Heart left ventricle (tissue), 16 donors: ENCODE data around the gene FEZ2. TPM values are rescaled to one million over a fixed set of nuclear protein-coding genes. Genes with fewer than 3 reads are reported as not detected.
A peak's percentile ranks its signal among the peaks of the same experiment; 100 is the strongest.

Source experiments
- ATAC-seq, 4 donors: fragments of 200-7000 bp; cut with Tn5 transposase; one replicate each; pipeline ENCODE4 v1.9.1; 2020 to 2022; ENCODE audit warnings: moderate library complexity in 4 of 4, mild to moderate bottlenecking in 3 of 4, moderate number of reproducible peaks in 1 of 4
- DNase-seq, 5 donors: peaks; one replicate each; pipeline ENCODE4 v3.0.0-alpha.2; 2020
- H3K27ac ChIP-seq, 12 donors: fragments of 200-600 bp; sonication (generic) in 4 of 12; one replicate each; pipeline versions ENCODE4 v1.5.0 to v1.8.0; 2016 to 2022; ENCODE audit warnings: mild to moderate bottlenecking in 2 of 12
- H3K27me3 ChIP-seq, 9 donors: fragments of 200-600 bp; sonication (generic) in 2 of 9; one replicate each; pipeline versions ENCODE4 v1.5.1 to v1.8.0; 2016 to 2022; ENCODE audit warnings: mild to moderate bottlenecking in 3 of 9
- H3K36me3 ChIP-seq, 9 donors: fragments of 200-600 bp; sonication (generic) in 2 of 9; one replicate each; pipeline versions ENCODE4 v1.5.0 to v1.8.0; 2018 to 2022; ENCODE audit warnings: mild to moderate bottlenecking in 2 of 9
- H3K4me1 ChIP-seq, 12 donors: fragments of 200-600 bp; sonication (generic) in 4 of 12; one replicate each; pipeline versions ENCODE4 v1.5.0 to v1.8.0; 2016 to 2022; ENCODE audit warnings: mild to moderate bottlenecking in 3 of 12
- H3K4me3 ChIP-seq, 12 donors: fragments of 200-600 bp; sonication (generic) in 4 of 12; one replicate each; pipeline versions ENCODE4 v1.5.0 to v1.8.0; 2017 to 2022; ENCODE audit warnings: mild to moderate bottlenecking in 9 of 12, moderate library complexity in 4 of 12
- H3K9me3 ChIP-seq, 12 donors: fragments of 200-600 bp; sonication (generic) in 4 of 12; one replicate each; pipeline versions ENCODE4 v1.5.0 to v1.8.0; 2016 to 2022; ENCODE audit warnings: mild to moderate bottlenecking in 1 of 12
- POLR2A ChIP-seq, 2 donors: fragments of 450-650 bp; IDR thresholded peaks; one replicate each; pipeline ENCODE4 v1.6.1; 2017; ENCODE audit warnings: antibody characterized with exemption in 2 of 2, mild to moderate bottlenecking in 2 of 2, moderate library complexity in 2 of 2
- WGBS, 4 donors: extraction: QIAGEN DNeasy Blood & Tissue Kit in 2 of 4; methylation state at CpG; one replicate each; pipeline versions ENCODE4 v1.1.5 to v1.1.7; 2013 to 2018; 5-methylcytosine and 5-hydroxymethylcytosine counted together
- intact Hi-C, 10 donors: fragments of 100-400 bp; cut with DNase I; formaldehyde crosslinking; loops; one replicate each; pipeline versions ENCODE4 v1.11.1 to v1.14.2; 2022
- long read RNA-seq, 3 donors: library from polyadenylated mRNA; unstranded; transcript quantifications; one replicate each; pipeline ENCODE4 v2.0.0, GENCODE V29; 2020 to 2021
- polyA plus RNA-seq, 2 donors: library from polyadenylated mRNA; stranded (reverse); fragments of 200-250 nt; gene quantifications; one replicate each; pipeline ENCODE4 v1.2.3, GENCODE V29; 2013
- total RNA-seq, 9 donors: library from RNA; depleted of rRNA in 2 of 9; stranded (reverse); fragments of >200 nt in 2 of 9; fragmentation: NEBNext Ultra II Directional in 3 of 9; extraction: Animal tissue kit (Norgen Biotek cat#: 25700) in 3 of 9; gene quantifications; one replicate each; pipeline versions ENCODE4 v1.1.0 to v1.2.4, GENCODE V29; 2016 to 2023
- TF ChIP-seq, protein P1 (sequence below), 12 donors: fragments of 200-600 bp; sonication (generic) in 4 of 12; IDR thresholded peaks; one replicate each; pipeline versions ENCODE4 v1.5.0 to v1.8.0; 2018 to 2022; ENCODE audit warnings: antibody characterized with exemption in 12 of 12, mild to moderate bottlenecking in 5 of 12
- donor health status: ischemic (EF 13 %, LVEDD 7.1; RV severe dilation, severe dysfunction).
- donor health status: healthy with polysubstance abuse.
- donor health status: DM: no; HTN: yes; CAD: no.
- donor health status: DM: no; HTN: no; CAD: no.
- donor health status: ischemic (EF 25% LVEDD 6.9; RV normal size, moderate dysfunction).
- donor health status: ischemic (EF 25% LVEDD 5.7; RV mildly dilated, moderate dysfunction).
- donor health status: healthy.
- donor health status: DM: yes; HTN: yes; CAD: no.
- donor health status: ischemic (EF 35%, LVEDD 5.7; RV mildly dilated, moderate dysfunction).
- donor health status: nonischemic (EF 11% LVEDD 7.7; RV severe dilation, severe dysfunction).
- donor health status: DM: yes; HTN: yes; CAD: no.
- donor health status: PGD.
- donor health status: ischemic (EF 29% LVEDD 5.4; RV normal size, mild dysfunction).
- donor health status: nonischemic (EF 23%, LVEDD 6.1; RV moderate dilation, normal function).

FEZ2 gene, protein sequence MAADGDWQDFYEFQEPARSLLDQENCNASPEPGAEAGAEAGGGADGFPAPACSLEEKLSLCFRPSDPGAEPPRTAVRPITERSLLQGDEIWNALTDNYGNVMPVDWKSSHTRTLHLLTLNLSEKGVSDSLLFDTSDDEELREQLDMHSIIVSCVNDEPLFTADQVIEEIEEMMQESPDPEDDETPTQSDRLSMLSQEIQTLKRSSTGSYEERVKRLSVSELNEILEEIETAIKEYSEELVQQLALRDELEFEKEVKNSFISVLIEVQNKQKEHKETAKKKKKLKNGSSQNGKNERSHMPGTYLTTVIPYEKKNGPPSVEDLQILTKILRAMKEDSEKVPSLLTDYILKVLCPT
- 10 to 100 TPM; 39.4 to 55.4 (median 50.2) TPM for total RNA-seq
- 10 to 100 TPM; 26.5 to 29.8 TPM for polyA plus RNA-seq
- long read RNA-seq, donor 1, partial matches to known transcripts: 4 of 14 reads
- long read RNA-seq, donor 1, other reads (novel, unspliced or antisense): 5 of 14 reads
- long read RNA-seq, donor 2, partial matches to known transcripts: 11 of 18 reads
- long read RNA-seq, donor 2, other reads (novel, unspliced or antisense): 7 of 18 reads
- long read RNA-seq, donor 3, partial matches to known transcripts: 4 of 13 reads
- long read RNA-seq, donor 3, other reads (novel, unspliced or antisense): 3 of 13 reads

DNA sequence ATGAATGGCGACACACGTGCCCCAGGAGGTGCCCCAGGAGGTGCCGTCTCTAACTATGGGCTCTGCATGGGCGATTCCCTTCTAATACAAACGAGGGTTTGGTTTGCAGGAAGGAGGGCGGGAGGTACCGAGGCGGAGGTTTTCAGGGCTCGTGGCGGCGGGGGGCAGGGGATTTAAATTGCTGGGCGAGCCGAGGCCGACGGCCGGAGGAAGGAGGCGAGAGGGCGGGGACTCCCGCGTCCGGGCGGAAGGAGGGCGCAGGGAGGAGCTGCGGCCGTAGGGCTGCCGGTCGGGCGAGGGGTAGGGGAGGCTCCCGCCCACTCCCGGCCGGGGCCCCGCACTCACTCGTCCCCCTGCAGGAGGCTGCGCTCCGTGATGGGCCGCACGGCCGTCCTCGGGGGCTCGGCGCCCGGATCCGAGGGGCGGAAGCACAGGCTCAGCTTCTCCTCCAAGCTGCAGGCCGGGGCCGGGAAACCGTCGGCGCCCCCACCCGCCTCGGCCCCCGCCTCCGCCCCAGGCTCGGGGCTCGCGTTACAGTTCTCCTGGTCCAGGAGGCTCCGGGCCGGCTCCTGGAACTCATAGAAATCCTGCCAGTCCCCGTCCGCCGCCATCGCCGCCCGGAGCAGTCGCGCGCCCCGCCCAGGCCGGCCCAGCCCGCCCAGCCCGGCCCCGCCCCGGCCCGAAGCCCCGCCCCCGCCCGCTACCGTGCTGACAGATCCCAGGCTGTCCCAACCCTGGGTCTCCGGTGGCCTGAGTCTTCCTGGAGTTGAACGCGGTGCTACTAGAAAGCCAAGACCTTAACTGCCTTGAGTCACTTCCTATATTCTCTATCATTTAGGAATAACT, at the start of gene FEZ2:
Gene FEZ2, minus strand, starts transcription at position 637 of the 846 bp plus-strand sequence. Its CDS starts 26 bp downstream, at position 611.
- ATAC-seq (peak; percentile 91 to 99 (median 98)), DNase-seq (peak; percentile 80 to 90 (median 84))
- peak in 1 of 2 donors; percentile 44 for TF ChIP-seq POLR2A (IDR thresholded peaks at IDR 0.05)
- TF ChIP-seq, protein P1, sequence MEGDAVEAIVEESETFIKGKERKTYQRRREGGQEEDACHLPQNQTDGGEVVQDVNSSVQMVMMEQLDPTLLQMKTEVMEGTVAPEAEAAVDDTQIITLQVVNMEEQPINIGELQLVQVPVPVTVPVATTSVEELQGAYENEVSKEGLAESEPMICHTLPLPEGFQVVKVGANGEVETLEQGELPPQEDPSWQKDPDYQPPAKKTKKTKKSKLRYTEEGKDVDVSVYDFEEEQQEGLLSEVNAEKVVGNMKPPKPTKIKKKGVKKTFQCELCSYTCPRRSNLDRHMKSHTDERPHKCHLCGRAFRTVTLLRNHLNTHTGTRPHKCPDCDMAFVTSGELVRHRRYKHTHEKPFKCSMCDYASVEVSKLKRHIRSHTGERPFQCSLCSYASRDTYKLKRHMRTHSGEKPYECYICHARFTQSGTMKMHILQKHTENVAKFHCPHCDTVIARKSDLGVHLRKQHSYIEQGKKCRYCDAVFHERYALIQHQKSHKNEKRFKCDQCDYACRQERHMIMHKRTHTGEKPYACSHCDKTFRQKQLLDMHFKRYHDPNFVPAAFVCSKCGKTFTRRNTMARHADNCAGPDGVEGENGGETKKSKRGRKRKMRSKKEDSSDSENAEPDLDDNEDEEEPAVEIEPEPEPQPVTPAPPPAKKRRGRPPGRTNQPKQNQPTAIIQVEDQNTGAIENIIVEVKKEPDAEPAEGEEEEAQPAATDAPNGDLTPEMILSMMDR (IDR thresholded peaks at IDR 0.05): peak in 3 of 12 donors; percentile 12 to 18 (median 16)
- Histone ChIP-seq H3K36me3 (no peaks in the 10 kb centered on the region), H3K27ac (peak within 1 kb of the TSS; percentile 85 to 100 (median 98)), H3K27me3 (no peaks in the 10 kb centered on the region), H3K9me3 (no peaks in the 10 kb centered on the region), H3K4me3 (peak within 1 kb of the TSS; percentile 76 to 100 (median 99)), H3K4me1 (peaks cover 0 to 29% (median 18%) of the 10 kb centered on the region in 12 donors)
- WGBS, 4 donors: 0% methylated on average over 38 to 81 of the region's 81 CpGs
- intact Hi-C loops: loop anchor here in 1 of 10 donors (2.0 to 10.0 kb wide), 3 partner anchors 65 to 245 kb away; no protein-coding TSS in a partner anchor

DNA sequence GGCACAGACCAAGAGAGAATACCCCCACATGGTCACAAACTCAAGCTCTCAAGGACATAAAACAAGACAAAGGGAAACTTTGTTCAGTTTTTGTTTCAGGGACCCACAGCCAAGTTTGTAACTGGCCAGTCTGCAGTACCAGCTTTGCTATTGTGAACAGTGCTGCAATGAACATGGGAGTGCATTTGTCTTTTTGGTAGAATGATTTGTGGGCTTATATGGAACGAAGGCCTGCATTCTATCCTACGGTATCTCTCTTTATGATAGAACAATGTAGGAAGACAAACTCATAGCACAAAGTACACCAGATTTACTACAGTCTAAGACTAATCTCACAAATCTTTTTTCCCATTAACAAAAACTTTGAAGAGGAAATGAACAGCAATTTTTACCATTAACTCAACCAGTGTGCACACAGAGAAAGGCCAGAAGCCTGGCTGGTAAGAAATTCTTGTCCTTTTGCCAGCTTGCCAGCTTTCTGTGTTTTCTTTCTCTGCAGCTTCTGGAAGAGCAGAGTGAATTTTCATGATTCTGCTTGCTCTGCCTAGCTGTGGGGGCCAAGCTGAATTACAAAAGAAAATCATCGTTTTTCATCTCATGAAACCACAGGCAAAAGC, 37.1 kb upstream of the FEZ2 start:
- 88 to 90% (median 89%) methylated on average over 3 of the region's 3 CpGs for WGBS, 4 donors
- peak overlapping the region in 1 of 12 donors; percentile 31 for H3K27ac ChIP-seq
- no peak for DNase-seq

DNA sequence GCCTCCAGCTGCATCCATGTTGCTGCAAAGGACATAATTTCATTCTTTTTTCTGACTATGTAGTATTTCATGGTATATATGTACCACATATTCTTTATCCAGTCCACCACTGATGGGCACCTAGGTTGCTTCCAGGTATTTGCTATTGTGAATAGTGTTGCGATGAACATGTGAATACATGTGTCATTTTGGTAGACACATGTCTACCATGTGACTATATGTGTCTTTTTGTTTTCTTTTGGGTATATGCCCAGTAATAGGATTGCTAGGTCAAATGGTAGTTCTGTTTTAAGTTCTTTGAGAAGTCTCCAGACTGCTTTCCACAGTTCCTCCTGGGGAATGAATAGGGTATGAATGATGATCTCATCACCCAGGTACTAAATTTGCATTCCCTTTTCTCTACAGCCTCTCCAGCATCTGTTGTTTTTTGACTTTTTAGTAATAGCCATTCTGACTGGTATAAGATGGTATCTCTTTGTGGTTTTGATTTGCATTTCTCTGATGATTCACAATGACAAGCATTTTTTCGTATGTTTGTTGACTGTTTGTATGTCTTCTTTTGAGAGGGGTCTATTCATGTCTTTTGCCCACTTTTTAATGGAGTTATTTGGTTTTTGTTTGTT, 35.6 kb upstream of the FEZ2 start:
- intact Hi-C loops: no loop called here
- 91 to 96% (median 92%) methylated on average over 2 of the region's 2 CpGs for WGBS, 4 donors
- no peak for TF ChIP-seq POLR2A (IDR thresholded peaks at IDR 0.05)

More for the DNA sequence above, 37.1 kb upstream of the FEZ2 start:
- Histone ChIP-seq H3K9me3 (no peaks in the 10 kb centered on the region), H3K27me3 (peaks cover 0 to 4% (median 0%) of the 10 kb centered on the region in 9 donors), H3K4me3 (no peak overlapping the region), H3K4me1 (no peaks in the 10 kb centered on the region), H3K36me3 (no peaks in the 10 kb centered on the region)
- TF ChIP-seq, protein P1 (IDR thresholded peaks at IDR 0.05): no peak
- no peak for TF ChIP-seq POLR2A (IDR thresholded peaks at IDR 0.05)
- ATAC-seq: no peak
- intact Hi-C loops: no loop called here

DNA sequence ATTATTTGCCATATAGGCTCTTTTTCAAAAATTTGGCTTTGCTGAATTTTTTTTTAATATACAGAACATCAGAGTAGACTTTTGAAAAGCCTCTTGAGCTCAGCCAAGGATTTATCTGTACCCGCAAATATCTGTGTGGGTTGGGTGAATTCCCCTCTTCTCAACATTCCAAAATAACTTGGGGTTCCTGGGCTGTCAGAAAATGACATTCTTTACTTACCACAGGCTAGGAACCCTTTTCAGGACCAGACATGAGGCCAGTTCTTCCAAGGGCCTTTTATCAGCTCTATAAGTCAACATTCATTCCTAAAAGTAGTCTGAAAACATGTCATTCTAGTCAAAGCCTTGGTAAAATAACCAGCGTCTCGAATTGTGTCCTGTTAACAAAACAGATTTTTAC, 28.8 kb upstream of the FEZ2 start:
- whole genome bisulfite sequencing, 4 donors: 89 to 93% (median 91%) methylated on average over 3 of the region's 3 CpGs
- intact Hi-C loops: no loop called here
- Histone ChIP-seq H3K4me1 (no peaks in the 10 kb centered on the region), H3K36me3 (no peaks in the 10 kb centered on the region), H3K4me3 (no peak overlapping the region), H3K27ac (no peak overlapping the region), H3K9me3 (peaks cover 0 to 22% (median 8%) of the 10 kb centered on the region in 12 donors), H3K27me3 (peaks cover 0 to 3% (median 0%) of the 10 kb centered on the region in 9 donors)
- ATAC-seq (no peak), DNase-seq (no peak)
- TF ChIP-seq, protein P1 (IDR thresholded peaks at IDR 0.05): no peak
- no peak for TF ChIP-seq POLR2A (IDR thresholded peaks at IDR 0.05)

More for the DNA sequence above, 35.6 kb upstream of the FEZ2 start:
- DNase-seq (no peak), ATAC-seq (no peak)
- H3K27ac ChIP-seq: no peak overlapping the region
- H3K9me3 ChIP-seq: no peaks in the 10 kb centered on the region
- no peak overlapping the region for H3K4me3 ChIP-seq
- H3K27me3 ChIP-seq: peaks cover 0 to 4% (median 0%) of the 10 kb centered on the region in 9 donors
- H3K36me3 ChIP-seq: no peaks in the 10 kb centered on the region
- H3K4me1 ChIP-seq: no peaks in the 10 kb centered on the region
